HepG2 (cell line): Measurements from ENCODE around the gene RAB34. TPM values are rescaled to one million over a fixed set of nuclear protein-coding genes. Genes with fewer than 3 reads are reported as not detected.

Experiments used
- CTCF ChIP-seq: sonication (generic); formaldehyde crosslinking; IDR thresholded peaks from 2 replicates; pipeline ENCODE4 v1.5.0; 2020; ENCODE audit warnings: mild to moderate bottlenecking, missing genetic modification reagents, moderate library complexity
- KLF12 ChIP-seq: sonication (generic); formaldehyde crosslinking; IDR thresholded peaks from 2 replicates; pipeline ENCODE4 v1.4.0; 2020; ENCODE audit warnings: missing genetic modification reagents, borderline replicate concordance
- MED8 ChIP-seq: sonication (generic); formaldehyde crosslinking; IDR thresholded peaks from 2 replicates; pipeline ENCODE4 v1.8.1; 2023; ENCODE audit warnings: mild to moderate bottlenecking, missing genetic modification reagents; ENCODE audit not compliant: insufficient replicate concordance
- SMAD3 ChIP-seq: sonication (generic); formaldehyde crosslinking; IDR thresholded peaks from 2 replicates; pipeline ENCODE4 v1.4.0; 2020; ENCODE audit warnings: missing genetic modification reagents
- STAG1 ChIP-seq: sonication (generic); formaldehyde crosslinking; IDR thresholded peaks from 2 replicates; pipeline ENCODE4 v1.4.0; 2020; ENCODE audit warnings: missing genetic modification reagents
- THAP9 ChIP-seq: sonication (generic); formaldehyde crosslinking; IDR thresholded peaks from 2 replicates; pipeline ENCODE4; 2020; ENCODE audit warnings: missing genetic modification reagents, mild to moderate bottlenecking, borderline replicate concordance
- ZNF136 ChIP-seq: sonication (generic); formaldehyde crosslinking; IDR thresholded peaks from 2 replicates; pipeline ENCODE4 v1.8.1; 2022; ENCODE audit warnings: low read depth, mild to moderate bottlenecking, moderate library complexity, missing genetic modification reagents
- polyA plus RNA-seq, 8 experiments: library from polyadenylated mRNA; depleted of rRNA in 3 of 8; stranded (reverse) in 7 of 8; unstranded in 1 of 8; fragments of >200 nt; fragmentation: Illumina TruSeq in 4 of 8; extraction: Trizol in 4 of 8; gene quantifications; 2 replicates each; pipeline versions ENCODE4 v1.2.1 to v1.2.3, GENCODE V29; 2011 to 2016; ENCODE audit warnings: low read depth in 4 of 8, missing spikeins in 1 of 8, mixed read lengths in 1 of 8; ENCODE audit not compliant: insufficient read depth in 1 of 8
- total RNA-seq, 5 experiments: library from RNA; depleted of rRNA; stranded (reverse); fragments of >200 nt; fragmentation: Illumina TruSeq; extraction: Trizol; gene quantifications; 2 replicates each; pipeline ENCODE4 v1.2.3, GENCODE V29; 2016; ENCODE audit warnings: low read depth in 1 of 5

Gene RAB34
- total and polyA plus RNA-seq, 2 of the 13 experiments (the other 11 are each of a cell fraction or from before 2014, with no cell fraction given) = 0.49 TPM; not detected in 1

- TF ChIP-seq ZNF136 (no peak), SMAD3 (CRISPR knock-in tag) (0 out of 2 replicates have a peak, but pooled peaks have one; percentile 55), CTCF (CRISPR knock-in tag) (peak; percentile 79), KLF12 (CRISPR knock-in tag) (no peak), STAG1 (CRISPR knock-in tag) (peak; percentile 78), MED8 (CRISPR knock-in tag) (no peak), THAP9 (CRISPR knock-in tag) (no peak)
Measured at GRCh38 chr17:28763804-28764266, 46.2 kb upstream of the RAB34 start (continued).
